Activated CD4-positive, CD25-positive, alpha-beta regulatory T cell treated with anti-CD3 and anti-CD28 coated beads, Interleukin-2, amount 50 U/mL, for 16 hours (primary cell): ENCODE results near the gene PRKAG2.
"Not testable (repeated sequence)": the region's sequence is repeated elsewhere in the genome, so short reads cannot be mapped to it uniquely, and the experiment has no call there.

Experiments
- DNase-seq: peaks from one replicate; pipeline ENCODE4 v3.0.0-alpha.2; 2020; ENCODE audit warnings: low read depth, low spot score

Gene PRKAG2

GRCh38 chr7:151801782-151802468 is 75.0 kb downstream of the PRKAG2 start:
- DNase-seq: no peak

- DNase-seq: no peak
Measured at GRCh38 chr7:151801291-151801690, 75.6 kb downstream of the PRKAG2 start.

- DNase-seq: no peak
Measured at GRCh38 chr7:151800861-151801260, 76.1 kb downstream of the PRKAG2 start.

- no peak for DNase-seq
Measured at GRCh38 chr7:151800391-151800790, 76.5 kb downstream of the PRKAG2 start.

GRCh38 chr7:151799506-151799905 is 77.4 kb downstream of the PRKAG2 start:
- no peak for DNase-seq

GRCh38 chr7:151798851-151799448 is 78.0 kb downstream of the PRKAG2 start:
- DNase-seq: no peak

- not testable (repeated sequence) for DNase-seq
Measured at GRCh38 chr7:151797667-151798307, 79.1 kb downstream of the PRKAG2 start.

GRCh38 chr7:151796871-151797537 is 79.9 kb downstream of the PRKAG2 start:
- no peak for DNase-seq

- no peak for DNase-seq
Measured at GRCh38 chr7:151796091-151796870, 80.6 kb downstream of the PRKAG2 start.

GRCh38 chr7:151795168-151795811 is 81.6 kb downstream of the PRKAG2 start:
- DNase-seq: peak; percentile 52

- no peak for DNase-seq
Measured at GRCh38 chr7:151794508-151795167, 82.3 kb downstream of the PRKAG2 start.

- DNase-seq: no peak
Measured at GRCh38 chr7:151793991-151794507, 82.9 kb downstream of the PRKAG2 start.

GRCh38 chr7:151793531-151793951 is 83.4 kb downstream of the PRKAG2 start:
- no peak for DNase-seq

GRCh38 chr7:151792636-151793035 is 84.3 kb downstream of the PRKAG2 start:
- no peak for DNase-seq

GRCh38 chr7:151792086-151792485 is 84.8 kb downstream of the PRKAG2 start:
- no peak for DNase-seq

GRCh38 chr7:151790830-151791620 is 85.9 kb downstream of the PRKAG2 start:
- DNase-seq: no peak

- no peak for DNase-seq
Measured at GRCh38 chr7:151790095-151790829, 86.7 kb downstream of the PRKAG2 start.

GRCh38 chr7:151789380-151789947 is 87.5 kb downstream of the PRKAG2 start:
- no peak for DNase-seq
